NCI-H1417 treated with DMSO at 0.1 percent for 48 hours (cell line): ENCODE data around the gene MBOAT1.
"Not testable (repeated sequence)": the region's sequence is repeated elsewhere in the genome, so short reads cannot be mapped to it uniquely, and the experiment has no call there.

Experiments
- DNase-seq: peaks from one replicate; lab custom pipeline; 2025; lab: John Stamatoyannopoulos, UW

Gene MBOAT1

DNA sequence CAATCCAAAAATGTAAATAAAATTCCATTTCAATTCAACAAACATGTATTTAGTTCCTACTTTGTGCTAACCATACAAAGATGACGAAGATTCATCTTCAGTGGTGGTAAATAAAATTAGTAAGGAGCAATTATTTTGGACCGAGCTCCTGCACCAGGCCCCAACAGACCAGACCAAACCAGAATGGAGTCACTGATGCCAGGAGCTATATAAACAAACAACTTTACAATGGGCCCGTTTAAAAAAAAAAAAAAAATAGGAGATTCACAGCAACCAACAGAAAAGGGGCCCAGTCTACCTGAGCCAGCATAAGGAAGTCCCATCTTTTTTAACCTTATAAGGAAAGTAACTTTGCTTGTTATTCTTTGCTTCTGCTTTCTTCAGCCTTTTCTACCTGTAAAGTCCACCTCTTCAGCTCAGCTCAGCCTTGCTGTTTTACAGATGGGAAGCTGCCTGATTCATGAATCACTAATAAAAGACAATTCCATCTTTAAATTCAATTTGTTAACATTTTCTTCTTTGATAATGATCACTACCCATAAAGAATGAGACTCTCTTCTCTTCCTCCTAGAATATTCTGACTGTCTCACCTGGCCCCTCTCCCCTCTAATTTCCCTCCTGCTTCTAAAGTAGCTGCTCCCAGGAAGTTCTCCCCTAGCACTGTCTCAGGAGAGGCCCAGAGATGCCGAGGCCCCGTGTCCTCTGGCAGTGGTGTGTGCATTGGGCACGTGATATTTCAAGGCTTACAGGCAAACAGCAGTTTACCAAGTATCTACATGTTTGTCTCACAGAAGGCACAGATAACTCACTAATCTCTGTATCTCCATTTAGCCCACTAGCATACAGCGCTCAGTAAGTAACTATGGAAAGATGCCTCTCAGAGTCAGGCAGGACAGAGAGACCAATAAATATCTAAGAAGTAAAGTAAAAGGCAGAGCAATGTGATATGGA lies 8.4 kb downstream of the MBOAT1 start:
- DNase-seq = no peak

DNA sequence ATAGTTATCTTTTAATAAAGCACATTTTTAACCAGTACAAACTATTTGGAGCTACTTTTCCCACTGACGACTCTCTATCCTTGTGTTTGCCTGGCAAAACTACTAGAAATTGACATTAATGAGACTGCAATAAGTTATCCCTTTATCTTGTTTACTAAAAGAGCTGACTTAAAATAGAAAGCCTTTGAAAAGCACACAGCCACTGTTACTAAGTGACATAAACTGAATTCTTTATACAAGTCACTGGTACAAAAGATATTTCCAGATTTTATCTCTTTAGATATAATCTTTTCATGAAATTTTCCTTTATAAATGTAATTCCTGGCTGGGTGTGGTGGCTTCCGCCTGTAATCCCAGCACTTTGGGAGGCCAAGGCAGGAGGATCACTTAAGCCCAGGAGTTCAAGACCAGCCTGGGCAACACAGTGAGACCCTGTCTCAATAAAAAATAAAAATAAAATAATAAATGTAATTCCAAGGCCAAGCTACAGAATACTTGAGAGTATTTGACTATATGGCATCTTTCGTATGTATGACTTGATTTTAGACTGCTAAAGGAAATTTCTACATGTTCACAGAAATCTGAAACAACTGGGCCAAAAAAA lies 9.5 kb downstream of the MBOAT1 start:
- DNase-seq = no peak

DNA sequence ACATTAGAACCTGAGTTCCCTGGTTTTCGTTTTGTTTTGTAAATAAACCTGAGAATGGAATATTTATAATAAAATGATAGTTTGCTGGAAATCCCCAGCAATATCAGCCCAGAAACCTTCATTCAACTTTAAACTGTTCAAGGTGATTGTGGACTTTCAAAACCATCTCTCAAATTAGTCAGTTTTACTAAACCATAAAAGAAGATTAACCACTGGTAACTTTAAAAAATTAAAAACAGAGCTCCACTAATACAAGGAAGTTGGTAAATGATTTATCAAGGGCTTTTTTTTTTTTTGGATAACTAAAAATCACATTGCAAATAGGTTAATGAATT lies 10.0 kb downstream of the MBOAT1 start:
- DNase-seq = no peak

DNA sequence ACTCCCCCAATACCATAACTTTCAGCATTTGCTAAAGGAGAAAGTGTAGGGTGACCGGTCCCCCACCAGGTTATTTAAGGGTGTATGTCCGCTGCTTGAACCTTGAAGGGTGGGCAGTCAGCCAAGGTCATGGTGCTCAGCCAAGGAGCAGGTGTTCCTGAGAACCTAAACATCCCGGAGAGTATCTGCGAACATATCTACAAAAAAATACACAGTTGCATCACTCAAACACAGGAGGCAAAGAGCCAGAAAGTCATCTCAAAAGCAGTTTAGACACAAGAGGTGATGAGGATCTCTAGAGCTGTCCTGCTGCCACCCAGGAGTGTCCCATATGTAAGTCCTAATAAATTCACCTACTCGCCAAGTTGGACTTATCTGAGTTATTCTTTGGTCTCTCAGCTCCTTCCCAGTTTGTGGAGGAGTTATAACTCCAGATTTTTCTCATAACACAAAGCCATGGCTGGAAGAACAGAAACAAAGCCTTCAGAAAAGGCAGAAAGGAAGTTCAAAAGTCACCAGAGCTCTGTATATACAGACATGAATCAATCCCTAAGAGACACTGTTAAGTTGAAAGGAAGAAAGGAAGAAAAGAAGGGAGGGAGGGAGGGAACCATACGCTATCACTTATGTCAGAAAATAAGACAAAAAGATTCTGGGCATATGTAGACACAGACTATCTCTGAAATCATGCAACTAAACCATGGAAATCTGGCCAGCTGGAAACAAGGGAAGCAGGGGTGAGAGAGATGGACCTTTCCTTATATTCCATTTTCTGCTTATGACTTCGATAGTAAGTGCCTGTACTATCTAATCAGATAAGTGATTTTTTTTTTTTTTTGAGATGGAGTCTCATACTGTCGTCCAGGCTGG lies 11.3 kb downstream of the MBOAT1 start:
- DNase-seq = no peak

DNA sequence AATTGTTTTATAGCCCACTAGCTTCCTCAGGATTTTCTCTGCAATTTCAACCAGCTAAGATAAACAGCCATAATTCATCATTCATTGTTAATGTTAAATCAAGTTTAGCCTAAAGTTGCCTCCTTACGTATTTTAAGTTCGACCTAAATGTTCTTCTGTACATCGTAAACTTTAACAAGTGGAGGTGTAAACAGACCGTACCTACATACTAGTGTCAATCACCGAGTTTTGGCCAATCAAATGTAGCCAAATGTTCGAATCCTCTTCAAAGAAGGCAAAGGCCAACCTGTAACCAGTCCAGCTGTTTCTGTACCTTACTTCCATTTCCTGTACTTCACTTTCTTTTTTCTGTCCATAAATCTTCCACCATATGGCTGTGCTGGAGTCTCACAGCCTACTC lies 13.5 kb downstream of the MBOAT1 start:
- no peak for DNase-seq

DNA sequence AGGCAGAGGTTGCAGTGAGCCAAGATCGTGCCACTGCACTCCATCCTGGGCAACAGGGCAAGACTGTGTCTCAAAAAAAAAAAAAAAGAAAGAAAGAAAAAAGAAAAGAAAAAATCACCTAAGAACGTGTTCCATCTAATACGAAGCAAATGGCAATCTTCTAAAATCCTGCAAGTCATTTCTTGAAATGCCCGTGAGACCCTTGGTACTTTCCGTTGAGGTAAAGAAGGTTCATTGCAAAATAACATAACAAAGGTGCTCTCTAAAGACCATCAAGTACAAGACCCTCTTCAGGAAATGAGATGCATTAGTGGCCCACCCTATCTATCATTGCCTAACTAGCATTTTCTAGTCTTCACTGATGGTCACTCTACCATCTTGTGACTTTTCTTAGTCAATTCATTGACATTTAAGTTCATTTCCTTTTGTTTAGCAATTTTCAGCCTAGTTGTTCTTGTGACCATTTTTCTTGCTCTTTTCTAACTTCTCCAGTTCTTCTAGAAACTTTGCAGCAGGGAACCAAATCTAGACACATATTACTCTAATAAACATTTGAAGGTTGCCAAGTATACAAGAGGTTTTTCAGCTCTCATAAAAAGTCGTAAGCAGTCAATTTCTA lies 14.0 kb downstream of the MBOAT1 start:
- no peak for DNase-seq

DNA sequence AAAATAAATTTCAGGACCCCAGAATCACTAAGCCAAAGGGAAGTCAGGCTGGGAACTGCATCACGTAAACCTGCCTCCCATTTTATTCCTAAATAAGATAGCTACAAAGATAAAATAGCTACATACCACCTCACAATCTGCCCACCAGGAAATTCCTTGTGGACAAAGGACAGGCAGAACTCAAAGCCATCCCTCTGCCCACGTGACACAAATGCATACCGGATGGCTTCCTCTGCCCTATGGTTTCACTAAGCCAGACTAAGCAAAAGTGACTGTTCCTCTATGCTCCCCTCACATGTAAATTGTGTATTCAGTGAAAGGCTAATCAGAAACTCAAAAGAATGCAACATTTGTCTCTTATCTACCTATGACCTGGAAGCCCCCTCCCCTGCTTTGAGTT lies 15.0 kb downstream of the MBOAT1 start:
- DNase-seq = no peak

DNA sequence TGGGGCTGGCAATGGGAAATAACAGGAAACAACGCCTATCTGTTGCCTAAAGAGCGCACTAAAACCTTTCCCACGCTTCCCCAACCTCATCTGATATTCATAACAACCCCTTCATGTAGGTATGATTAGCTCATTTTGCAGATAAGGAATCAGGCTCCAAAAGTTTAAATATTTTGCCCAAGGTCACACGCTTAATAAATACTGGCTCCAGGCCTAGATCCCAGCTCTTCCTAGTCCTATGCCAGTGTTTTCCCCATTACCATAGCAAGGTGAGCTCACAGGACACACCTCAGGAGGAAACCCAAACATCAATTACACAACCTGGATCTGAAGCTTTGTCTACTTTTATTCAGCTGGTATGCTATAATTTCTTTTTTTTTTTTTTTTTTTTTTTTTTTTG lies 19.6 kb downstream of the MBOAT1 start:
- DNase-seq = no peak

DNA sequence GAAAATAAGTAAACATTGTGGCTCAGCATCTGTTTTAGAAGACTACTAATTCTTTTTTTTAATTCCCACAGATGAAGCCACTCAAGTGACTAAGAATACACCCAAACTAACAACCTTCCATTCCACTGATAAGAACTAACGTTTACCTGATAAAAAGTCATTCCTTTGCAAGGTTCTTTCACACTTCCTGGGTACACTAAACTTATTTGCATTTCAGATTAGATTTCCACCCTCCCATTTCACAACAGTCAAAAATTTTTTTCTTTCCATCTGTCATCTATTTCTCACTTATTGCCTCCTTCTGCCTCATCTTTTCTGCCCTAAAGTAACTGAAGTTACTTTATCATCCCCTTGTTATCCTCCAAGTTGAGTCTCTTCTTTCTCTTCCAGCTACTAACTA lies 20.3 kb downstream of the MBOAT1 start:
- no peak for DNase-seq

DNA sequence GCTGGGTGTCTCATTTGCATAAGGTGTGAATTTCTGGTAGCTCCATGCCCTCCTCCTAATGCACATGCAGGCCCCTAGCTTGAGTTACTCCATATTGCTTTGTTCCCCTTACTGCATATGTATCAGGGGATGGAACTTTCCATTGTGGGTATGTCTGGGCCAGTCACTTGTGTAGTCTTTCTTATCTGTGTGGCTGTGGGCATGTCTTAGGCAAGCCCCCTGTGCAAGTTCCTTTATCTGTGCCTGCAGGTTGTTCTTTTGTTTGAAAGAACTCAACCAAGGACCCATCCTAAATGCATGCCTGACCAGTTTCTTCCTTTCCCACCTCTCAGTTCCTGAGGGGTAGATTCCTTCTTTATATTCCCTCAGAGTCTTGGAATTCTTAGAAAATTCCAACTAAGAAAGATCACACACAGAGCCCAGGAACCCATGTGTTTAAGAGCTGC lies 23.6 kb downstream of the MBOAT1 start:
- DNase-seq = no peak

DNA sequence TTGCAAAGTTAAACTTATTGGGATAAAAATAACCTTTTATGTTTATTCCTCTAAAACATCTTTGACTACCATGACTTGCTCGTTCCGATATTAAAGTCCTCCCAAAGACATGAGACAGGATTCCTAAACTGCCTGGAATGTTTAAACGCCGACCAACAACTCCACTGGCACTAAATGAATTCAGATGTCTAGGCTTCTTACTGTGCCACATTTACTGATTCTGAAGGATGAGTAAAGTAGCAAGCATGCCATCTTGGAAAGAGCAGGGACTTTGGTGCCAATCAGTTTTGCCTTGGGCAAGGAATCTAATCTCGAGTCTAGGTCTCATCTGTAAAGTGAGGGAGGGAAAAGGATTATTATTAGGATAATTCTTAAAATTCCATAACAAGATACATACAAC lies 25.3 kb downstream of the MBOAT1 start:
- no peak for DNase-seq

DNA sequence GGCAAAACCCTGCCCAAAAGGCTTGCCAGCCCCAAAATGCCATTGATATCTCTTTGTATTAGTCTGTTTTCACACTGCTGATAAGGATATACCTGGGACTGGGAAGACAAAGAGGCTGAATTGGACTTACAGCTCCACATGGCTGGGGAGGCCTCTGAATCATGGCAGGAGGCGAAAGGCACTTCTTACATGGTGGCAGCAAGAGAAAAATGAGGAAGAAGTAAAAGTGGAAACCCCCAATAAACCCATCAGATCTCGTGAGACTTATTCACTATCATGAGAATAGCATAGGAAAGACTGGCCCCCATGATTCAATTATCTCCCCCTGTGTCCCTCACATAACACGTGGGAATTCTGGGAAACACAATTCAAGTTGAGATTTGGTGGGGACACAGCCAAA lies 28.6 kb downstream of the MBOAT1 start:
- DNase-seq = no peak

DNA sequence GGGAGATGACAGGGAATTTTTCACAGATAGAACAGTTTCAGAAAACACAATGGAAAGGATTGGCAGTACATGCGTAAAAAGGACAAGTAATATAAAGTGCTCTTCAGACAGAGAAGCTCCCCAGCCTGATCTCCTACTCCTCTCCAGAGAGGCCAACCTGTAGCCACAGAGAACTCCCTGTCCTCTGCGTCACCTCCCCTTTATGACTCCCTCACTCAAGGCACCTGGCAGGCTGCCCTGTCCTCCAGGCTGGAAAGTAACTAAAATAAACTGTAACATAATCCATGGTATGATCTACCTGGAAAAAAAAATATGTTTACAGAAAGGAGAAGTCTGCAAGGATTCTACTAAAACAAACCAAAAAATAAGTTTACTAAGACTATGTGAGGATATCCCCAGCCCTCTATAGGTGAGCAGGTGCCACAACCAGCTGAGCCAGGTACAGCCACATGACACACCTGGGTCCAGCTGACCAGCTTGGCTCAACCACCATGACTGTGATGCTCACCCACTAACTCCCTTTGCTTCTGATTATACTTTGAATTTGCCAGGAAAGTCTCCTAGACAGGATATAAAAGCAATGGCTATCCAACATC lies 29.2 kb downstream of the MBOAT1 start:
- no peak for DNase-seq

DNA sequence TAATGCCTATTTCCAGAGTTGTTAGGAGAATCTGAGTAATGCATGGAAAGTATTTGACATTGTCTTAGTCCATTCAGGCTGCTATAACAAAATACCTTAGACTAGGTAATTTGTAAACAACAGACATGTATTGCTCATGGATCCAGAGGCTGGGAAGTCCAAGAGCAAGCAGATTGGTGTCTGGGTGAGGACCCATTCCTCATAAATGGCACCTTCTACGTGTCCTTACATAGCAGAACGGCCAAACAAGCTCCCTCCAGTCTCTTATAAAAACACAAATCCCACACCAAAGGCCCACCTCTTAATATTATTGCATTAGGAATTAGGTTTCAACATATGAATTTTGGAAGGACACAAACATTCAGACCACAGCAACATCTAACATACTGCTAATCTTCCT lies 30.2 kb downstream of the MBOAT1 start:
- no peak for DNase-seq

DNA sequence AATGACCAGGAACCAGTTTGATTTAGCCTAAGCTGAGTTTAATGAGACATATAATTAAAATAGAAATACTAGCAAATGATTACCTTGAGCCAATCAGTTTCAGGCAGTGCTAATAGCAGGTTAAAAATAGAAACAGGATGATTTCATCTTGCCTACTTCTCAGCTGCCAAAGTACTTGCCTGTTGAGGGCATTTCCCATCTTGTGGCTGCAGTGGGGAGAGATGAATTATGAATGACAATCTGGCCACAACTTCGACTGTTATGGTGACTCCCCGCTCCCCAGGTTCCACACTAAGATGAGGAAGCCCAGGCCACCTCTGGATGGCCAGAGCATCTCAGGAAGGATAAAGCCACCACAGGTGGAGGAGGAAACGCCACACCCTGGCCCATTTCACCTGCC lies 31.3 kb downstream of the MBOAT1 start:
- no peak for DNase-seq

DNA sequence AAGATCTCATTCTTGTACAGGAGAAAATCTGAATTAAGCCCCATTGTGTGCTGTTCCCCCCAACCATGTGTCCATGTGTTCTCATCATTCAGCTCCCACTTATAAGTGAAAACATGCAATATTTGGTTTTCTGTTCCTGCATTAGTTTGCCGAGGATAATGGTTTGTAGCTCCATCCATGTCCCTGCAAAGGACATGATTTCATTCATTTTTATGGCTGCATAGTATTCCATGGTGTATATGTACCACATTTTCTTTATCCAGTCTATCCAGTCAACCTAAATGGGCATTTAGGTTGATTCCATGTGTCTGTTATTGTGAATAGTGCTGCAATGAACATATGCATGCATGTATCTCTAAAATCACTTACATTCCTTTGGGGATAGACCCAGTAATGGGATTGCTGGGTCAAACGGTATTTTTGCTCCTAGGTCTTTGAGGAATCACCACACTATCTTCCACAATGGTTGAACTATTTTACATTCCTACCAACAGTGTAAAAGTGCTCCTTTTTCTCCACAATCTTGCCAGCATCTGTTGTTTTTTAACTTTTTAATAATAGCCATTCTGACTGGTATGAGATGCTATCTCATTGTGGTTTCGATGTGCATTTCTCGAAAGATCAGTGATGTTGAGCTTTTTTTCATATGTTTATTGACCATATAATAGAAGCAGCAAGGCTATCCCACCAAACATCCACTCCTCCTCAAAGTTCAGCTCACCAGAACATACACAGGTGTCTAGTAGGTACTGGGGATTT lies 32.8 kb downstream of the MBOAT1 start:
- DNase-seq = not testable (repeated sequence)

DNA sequence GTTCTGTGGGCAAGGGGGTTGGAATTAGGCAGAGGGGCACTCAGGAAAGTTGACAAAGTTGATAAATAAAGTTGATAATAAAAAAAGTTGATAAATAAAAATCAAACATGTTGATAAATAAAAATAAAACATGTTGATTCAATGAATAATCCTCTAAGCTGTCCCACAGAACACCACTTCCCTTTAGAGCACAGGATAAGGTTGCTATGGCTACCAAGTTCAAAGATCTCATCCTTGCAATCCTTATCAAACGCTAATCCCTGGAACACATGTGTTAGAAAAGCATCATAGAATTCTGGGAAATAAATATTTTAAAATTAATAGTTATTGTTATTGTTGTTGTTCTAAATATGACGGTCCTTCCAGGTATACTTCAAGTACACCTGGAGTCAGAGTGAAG lies 33.9 kb downstream of the MBOAT1 start:
- no peak for DNase-seq

DNA sequence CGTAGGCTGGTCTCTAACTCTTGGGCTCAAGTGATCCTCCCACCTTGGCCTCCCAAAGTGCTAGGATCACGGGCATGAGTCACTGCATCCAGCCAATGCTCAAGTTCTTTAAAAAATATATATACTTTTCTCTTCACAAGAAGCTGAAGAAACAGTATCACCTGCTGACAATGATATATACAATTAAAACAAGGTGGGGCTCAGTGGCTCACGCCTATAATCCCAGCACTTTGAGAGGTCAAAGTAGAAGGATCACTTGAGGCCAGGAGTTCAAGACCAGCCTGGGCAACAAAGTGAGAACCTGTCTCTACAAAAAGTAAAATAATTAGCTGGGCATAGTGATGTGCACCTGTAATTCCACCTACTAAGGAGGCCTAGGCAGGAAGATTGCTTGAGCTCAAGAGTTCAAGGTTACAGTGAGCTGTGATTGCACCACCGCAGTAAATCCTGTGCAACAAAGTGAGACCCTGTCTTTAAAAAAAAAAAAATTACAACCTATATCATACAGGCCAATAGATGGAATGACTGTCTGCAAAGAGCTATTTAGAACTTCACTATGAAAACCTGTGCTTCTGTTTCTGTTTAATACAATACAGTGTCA lies 36.4 kb downstream of the MBOAT1 start:
- DNase-seq = no peak

DNA sequence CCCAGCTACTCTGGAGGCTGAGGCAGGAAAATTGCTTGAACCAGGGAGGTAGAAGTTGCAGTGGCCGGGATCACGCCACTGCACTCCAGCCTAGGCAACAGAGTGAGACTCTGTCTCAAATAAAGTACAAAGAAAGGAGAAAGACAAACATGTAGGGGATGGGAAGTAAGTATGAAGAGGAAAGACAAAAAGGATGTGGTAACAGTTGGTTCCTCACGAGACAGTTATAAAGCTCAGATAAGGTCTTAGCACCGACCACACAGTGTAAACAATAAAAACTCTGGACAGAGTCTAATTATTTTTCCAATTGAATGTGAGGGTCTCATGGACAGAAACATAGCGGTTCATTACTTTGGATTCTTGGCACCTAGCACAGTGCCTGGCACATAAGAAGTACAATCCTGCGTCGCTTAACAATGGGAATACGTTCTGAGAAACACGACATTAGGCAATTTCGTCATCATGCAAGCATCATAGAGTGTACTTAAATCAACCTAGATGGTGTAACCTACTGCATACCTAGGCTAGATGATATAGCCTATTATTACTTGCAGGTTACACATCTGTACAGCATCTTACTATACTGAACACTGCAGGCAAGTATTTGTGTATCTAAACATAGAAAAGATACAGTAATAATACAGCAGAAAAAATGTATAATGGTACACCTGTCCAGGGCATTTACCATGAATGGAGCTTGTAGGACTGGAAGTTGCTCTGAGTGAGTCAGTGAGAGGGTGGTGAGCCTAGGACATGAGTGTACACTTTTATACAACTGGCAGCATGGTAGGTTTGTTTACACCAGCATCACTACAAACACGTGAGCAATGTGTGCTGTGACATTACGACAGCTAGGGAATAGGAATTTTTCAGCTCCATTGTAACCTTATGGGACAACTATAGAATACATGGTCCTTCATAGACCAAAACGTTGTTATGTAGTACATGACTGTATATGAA lies 38.2 kb downstream of the MBOAT1 start:
- DNase-seq = no peak
